ENCODE results near the gene CALD1. TPM values are rescaled to one million over a fixed set of nuclear protein-coding genes. Genes with fewer than 3 reads are reported as not detected.

The CALD1 gene
- total RNA-seq, 1 experiment from 2014 or later, result 147 TPM

- Mint-ChIP-seq H3K4me3 (no peak overlapping the region), H3K36me3 (peaks cover 30% of the 10 kb centered on the region), H3K4me1 (0 out of 2 replicates have a peak, but pooled peaks cover 3% of the 10 kb centered on the region), H3K9me3 (no peaks in the 10 kb centered on the region), H3K27me3 (ENCODE audit: low read depth) (no peaks in the 10 kb centered on the region), H3K27ac (no peak overlapping the region)
- ChIA-PET CTCF (interaction anchor here (0.7 kb wide), 1 partner anchor 223 kb away, joined by 3 read pairs; no protein-coding TSS in a partner anchor), POLR2A (no interaction called here)
- ATAC-seq, result no peak
- TF ChIP-seq TCF7 (CRISPR knock-in tag; IDR thresholded peaks at IDR 0.05; ENCODE audit: low read depth), result no peak
- TF ChIP-seq NR2C2 (CRISPR knock-in tag; IDR thresholded peaks at IDR 0.05), result no peak
- TF ChIP-seq FOXP1 (CRISPR knock-in tag; IDR thresholded peaks at IDR 0.05; ENCODE audit: borderline replicate concordance), result no peak
- TF ChIP-seq ZNF423 (CRISPR knock-in tag; IDR thresholded peaks at IDR 0.05), result no peak
- TF ChIP-seq JAZF1 (CRISPR knock-in tag; IDR thresholded peaks at IDR 0.05), result no peak
- TF ChIP-seq ESRRA (CRISPR knock-in tag; IDR thresholded peaks at IDR 0.05; ENCODE audit: borderline replicate concordance), result no peak
- TF ChIP-seq IRF2 (CRISPR knock-in tag; IDR thresholded peaks at IDR 0.05; ENCODE audit: borderline replicate concordance, low read depth), result no peak
- TF ChIP-seq OVOL2 (CRISPR knock-in tag; IDR thresholded peaks at IDR 0.05; ENCODE audit: borderline replicate concordance), result no peak
- TF ChIP-seq, protein P1, sequence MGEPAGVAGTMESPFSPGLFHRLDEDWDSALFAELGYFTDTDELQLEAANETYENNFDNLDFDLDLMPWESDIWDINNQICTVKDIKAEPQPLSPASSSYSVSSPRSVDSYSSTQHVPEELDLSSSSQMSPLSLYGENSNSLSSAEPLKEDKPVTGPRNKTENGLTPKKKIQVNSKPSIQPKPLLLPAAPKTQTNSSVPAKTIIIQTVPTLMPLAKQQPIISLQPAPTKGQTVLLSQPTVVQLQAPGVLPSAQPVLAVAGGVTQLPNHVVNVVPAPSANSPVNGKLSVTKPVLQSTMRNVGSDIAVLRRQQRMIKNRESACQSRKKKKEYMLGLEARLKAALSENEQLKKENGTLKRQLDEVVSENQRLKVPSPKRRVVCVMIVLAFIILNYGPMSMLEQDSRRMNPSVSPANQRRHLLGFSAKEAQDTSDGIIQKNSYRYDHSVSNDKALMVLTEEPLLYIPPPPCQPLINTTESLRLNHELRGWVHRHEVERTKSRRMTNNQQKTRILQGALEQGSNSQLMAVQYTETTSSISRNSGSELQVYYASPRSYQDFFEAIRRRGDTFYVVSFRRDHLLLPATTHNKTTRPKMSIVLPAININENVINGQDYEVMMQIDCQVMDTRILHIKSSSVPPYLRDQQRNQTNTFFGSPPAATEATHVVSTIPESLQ (CRISPR knock-in tag; IDR thresholded peaks at IDR 0.05), result no peak
- TF ChIP-seq NFYB (CRISPR knock-in tag; conservative IDR thresholded peaks at IDR 0.05; ENCODE audit: low read depth), result no peak
- TF ChIP-seq RELA (CRISPR knock-in tag; IDR thresholded peaks at IDR 0.05; ENCODE audit: borderline replicate concordance), result no peak
- TF ChIP-seq E2F1 (CRISPR knock-in tag; IDR thresholded peaks at IDR 0.05), result no peak
- TF ChIP-seq GTF2I (CRISPR knock-in tag; conservative IDR thresholded peaks at IDR 0.05), result no peak
- TF ChIP-seq HMGA2 (CRISPR knock-in tag; IDR thresholded peaks at IDR 0.05), result no peak
- no peak for TF ChIP-seq SOX15 (CRISPR knock-in tag; IDR thresholded peaks at IDR 0.05)
- no peak for DNase-seq (ENCODE audit: low spot score)
Measured at GRCh38 chr7:134947329-134947728, 167.9 kb downstream of the CALD1 start.

GRCh38 chr7:134947831-134948230 lies 168.4 kb downstream of the CALD1 start:
- H3K4me1 Mint-ChIP-seq, result 0 out of 2 replicates have a peak, but pooled peaks cover 2% of the 10 kb centered on the region

More at GRCh38 chr7:134947831-134948230, 168.4 kb downstream of the CALD1 start:
- H3K9me3 Mint-ChIP-seq, result no peaks in the 10 kb centered on the region
- POLR2A ChIA-PET, result no interaction called here
- DNase-seq (ENCODE audit: low spot score) (no peak), ATAC-seq (no peak)
- CTCF ChIA-PET, result interaction anchor here (0.7 kb wide), 1 partner anchor 223 kb away, joined by 3 read pairs; no protein-coding TSS in a partner anchor
- TF ChIP-seq KAT7 (CRISPR knock-in tag; IDR thresholded peaks at IDR 0.05; ENCODE audit: borderline replicate concordance), result no peak
- no peak for TF ChIP-seq ZNF396 (CRISPR knock-in tag; IDR thresholded peaks at IDR 0.05; ENCODE audit: borderline replicate concordance)
- no peak for TF ChIP-seq SOX15 (CRISPR knock-in tag; IDR thresholded peaks at IDR 0.05)
- no peak for TF ChIP-seq FOXP4 (CRISPR knock-in tag; IDR thresholded peaks at IDR 0.05)
- no peak for TF ChIP-seq NR1H2 (CRISPR knock-in tag; IDR thresholded peaks at IDR 0.05)
- no peak for TF ChIP-seq ZNF263 (CRISPR knock-in tag; IDR thresholded peaks at IDR 0.05; ENCODE audit: low read depth)
- TF ChIP-seq OVOL2 (CRISPR knock-in tag; IDR thresholded peaks at IDR 0.05; ENCODE audit: borderline replicate concordance), result no peak
- no peak for TF ChIP-seq CTCF (IDR thresholded peaks at IDR 0.05)
- no peak for TF ChIP-seq ZNF512 (CRISPR knock-in tag; IDR thresholded peaks at IDR 0.05; ENCODE audit: borderline replicate concordance)
- TF ChIP-seq, protein P2, sequence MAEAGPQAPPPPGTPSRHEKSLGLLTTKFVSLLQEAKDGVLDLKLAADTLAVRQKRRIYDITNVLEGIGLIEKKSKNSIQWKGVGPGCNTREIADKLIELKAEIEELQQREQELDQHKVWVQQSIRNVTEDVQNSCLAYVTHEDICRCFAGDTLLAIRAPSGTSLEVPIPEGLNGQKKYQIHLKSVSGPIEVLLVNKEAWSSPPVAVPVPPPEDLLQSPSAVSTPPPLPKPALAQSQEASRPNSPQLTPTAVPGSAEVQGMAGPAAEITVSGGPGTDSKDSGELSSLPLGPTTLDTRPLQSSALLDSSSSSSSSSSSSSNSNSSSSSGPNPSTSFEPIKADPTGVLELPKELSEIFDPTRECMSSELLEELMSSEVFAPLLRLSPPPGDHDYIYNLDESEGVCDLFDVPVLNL (CRISPR knock-in tag; IDR thresholded peaks at IDR 0.05; ENCODE audit: borderline replicate concordance, low read depth), result no peak
- TF ChIP-seq ZNF671 (CRISPR knock-in tag; IDR thresholded peaks at IDR 0.05), result no peak
- no peak for TF ChIP-seq USF1 (CRISPR knock-in tag; IDR thresholded peaks at IDR 0.05)
- no peak for TF ChIP-seq ZNF219 (CRISPR knock-in tag; IDR thresholded peaks at IDR 0.05; ENCODE audit: borderline replicate concordance)
- no peak overlapping the region for H3K4me3 Mint-ChIP-seq
- H3K36me3 Mint-ChIP-seq, result peaks cover 33% of the 10 kb centered on the region
- H3K27ac Mint-ChIP-seq, result no peak overlapping the region
- no peaks in the 10 kb centered on the region for H3K27me3 Mint-ChIP-seq (ENCODE audit: low read depth)

All from WTC11 (cell line).